ENCODE measurements around the gene OPN3.

DNA sequence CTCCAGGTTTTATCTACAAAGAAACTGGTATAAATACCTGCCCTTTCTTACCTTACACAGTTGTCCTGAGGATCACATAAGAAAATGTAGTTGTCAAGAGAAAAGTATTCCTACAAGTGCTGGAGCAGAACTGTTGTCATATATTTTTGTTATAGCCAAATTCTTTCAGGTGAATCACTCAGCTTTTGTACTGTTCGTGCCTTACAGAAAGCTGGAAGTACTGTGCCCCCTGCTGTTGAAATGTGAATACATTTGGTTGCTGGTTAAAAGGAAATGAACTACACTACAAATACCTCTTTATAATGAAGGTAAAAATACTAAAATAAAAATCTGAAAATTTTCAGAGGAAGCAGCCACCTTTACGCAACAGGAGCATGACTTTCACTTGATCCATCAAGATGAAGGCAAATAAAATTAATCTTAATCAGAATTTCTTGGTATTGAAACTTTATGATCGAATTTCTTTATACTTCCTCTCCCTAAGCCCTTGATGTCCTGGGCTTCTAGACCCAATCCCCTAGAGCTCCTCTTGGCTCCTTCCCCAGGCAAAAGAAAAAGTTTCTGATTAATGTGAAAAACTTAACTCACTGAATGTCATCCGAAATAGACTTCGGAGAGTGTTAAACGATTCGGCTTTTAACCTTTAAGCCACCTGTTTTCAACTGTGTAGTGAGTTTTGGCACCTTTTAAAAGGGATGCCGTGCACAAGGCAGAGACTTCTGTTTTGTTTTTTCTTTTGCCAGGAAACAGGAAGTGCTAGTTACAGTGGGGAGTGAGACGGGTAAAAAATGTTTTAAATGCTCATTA is 12.5 kb downstream of the OPN3 start:
- TF ChIP-seq POLR2AphosphoS5 (IDR thresholded peaks at IDR 0.05): no peak
- TF ChIP-seq EP300 (IDR thresholded peaks at IDR 0.05): no peak
- peak in 2 of 3 experiments; percentile 22 to 42 for TF ChIP-seq CTCF (IDR thresholded peaks at IDR 0.05)
- no peak for TF ChIP-seq POLR2A (IDR thresholded peaks at IDR 0.05; ENCODE audit: low read depth)
